GM18858 (cell line): Measurements from ENCODE around the gene CMYA5.

Experiments
- ATAC-seq: cut with Tn5 transposase; IDR thresholded peaks from one replicate; pipeline ENCODE4 v1.9.1; 2021; ENCODE audit not compliant: unreplicated experiment

Gene CMYA5

GRCh38 chr5:79793304-79793703, 103.7 kb downstream of the CMYA5 start:
- no peak for ATAC-seq

GRCh38 chr5:79793722-79794121, 104.1 kb downstream of the CMYA5 start:
- ATAC-seq = no peak

- no peak for ATAC-seq
These were observed 104.7 kb downstream of the CMYA5 start for GRCh38 chr5:79794347-79794746.

- ATAC-seq = no peak
These were observed 106.2 kb downstream of the CMYA5 start for GRCh38 chr5:79795764-79796398.

- no peak for ATAC-seq
These were observed 109.4 kb downstream of the CMYA5 start for GRCh38 chr5:79798893-79799590.

GRCh38 chr5:79800979-79801827, 111.6 kb downstream of the CMYA5 start:
- ATAC-seq = no peak

- ATAC-seq = no peak
These were observed 112.8 kb downstream of the CMYA5 start for GRCh38 chr5:79802406-79802805.

- no peak for ATAC-seq
These were observed 113.4 kb downstream of the CMYA5 start for GRCh38 chr5:79803007-79803406.

GRCh38 chr5:79806741-79807140, 117.1 kb downstream of the CMYA5 start:
- no peak for ATAC-seq

- no peak for ATAC-seq
These were observed 120.1 kb downstream of the CMYA5 start for GRCh38 chr5:79809743-79810142.

GRCh38 chr5:79811081-79811480, 121.4 kb downstream of the CMYA5 start:
- no peak for ATAC-seq

GRCh38 chr5:79811904-79812303, 122.3 kb downstream of the CMYA5 start:
- ATAC-seq = no peak

- no peak for ATAC-seq
These were observed 125.1 kb downstream of the CMYA5 start for GRCh38 chr5:79814699-79815098.

- ATAC-seq = no peak
These were observed 126.4 kb downstream of the CMYA5 start for GRCh38 chr5:79816014-79816413.

- no peak for ATAC-seq
These were observed 131.0 kb downstream of the CMYA5 start for GRCh38 chr5:79820648-79821047.

- ATAC-seq = no peak
These were observed 134.8 kb downstream of the CMYA5 start for GRCh38 chr5:79824444-79824843.

GRCh38 chr5:79825802-79826201, 136.2 kb downstream of the CMYA5 start:
- no peak for ATAC-seq

- ATAC-seq = no peak
These were observed 137.6 kb downstream of the CMYA5 start for GRCh38 chr5:79827159-79827629.

GRCh38 chr5:79829260-79829659, 139.6 kb downstream of the CMYA5 start:
- ATAC-seq = no peak

GRCh38 chr5:79831381-79832309, 142.0 kb downstream of the CMYA5 start:
- no peak for ATAC-seq

- ATAC-seq = no peak
These were observed 143.3 kb downstream of the CMYA5 start for GRCh38 chr5:79832911-79833310.
